Measurements from ENCODE around the gene LEFTY2.
A peak's percentile ranks its signal among the peaks of the same experiment; 100 is the strongest.
"Not testable (repeated sequence)": the region's sequence is repeated elsewhere in the genome, so short reads cannot be mapped to it uniquely, and the experiment has no call there.

LEFTY2 gene

DNA sequence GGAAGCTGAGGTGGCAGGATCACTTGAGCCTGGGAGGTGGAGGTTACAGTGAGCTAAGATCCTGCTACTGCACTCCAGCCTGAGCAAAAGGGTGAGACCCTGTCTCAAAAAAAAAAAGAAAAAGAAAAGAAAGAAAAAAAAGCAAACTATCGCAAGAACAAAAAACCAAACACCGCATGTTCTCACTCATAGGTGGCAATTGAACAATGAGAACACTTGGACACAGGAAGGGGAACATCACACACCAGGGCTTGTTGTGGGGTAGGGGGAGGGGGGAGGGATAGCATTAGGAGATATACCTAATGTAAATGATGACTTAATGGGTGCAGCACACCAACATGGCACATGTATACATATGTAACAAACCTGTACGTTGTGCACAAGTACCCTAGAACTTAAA, 11.6 kb downstream of the LEFTY2 start:
- not testable (repeated sequence) for DNase-seq (ENCODE audit: low read depth)

DNA sequence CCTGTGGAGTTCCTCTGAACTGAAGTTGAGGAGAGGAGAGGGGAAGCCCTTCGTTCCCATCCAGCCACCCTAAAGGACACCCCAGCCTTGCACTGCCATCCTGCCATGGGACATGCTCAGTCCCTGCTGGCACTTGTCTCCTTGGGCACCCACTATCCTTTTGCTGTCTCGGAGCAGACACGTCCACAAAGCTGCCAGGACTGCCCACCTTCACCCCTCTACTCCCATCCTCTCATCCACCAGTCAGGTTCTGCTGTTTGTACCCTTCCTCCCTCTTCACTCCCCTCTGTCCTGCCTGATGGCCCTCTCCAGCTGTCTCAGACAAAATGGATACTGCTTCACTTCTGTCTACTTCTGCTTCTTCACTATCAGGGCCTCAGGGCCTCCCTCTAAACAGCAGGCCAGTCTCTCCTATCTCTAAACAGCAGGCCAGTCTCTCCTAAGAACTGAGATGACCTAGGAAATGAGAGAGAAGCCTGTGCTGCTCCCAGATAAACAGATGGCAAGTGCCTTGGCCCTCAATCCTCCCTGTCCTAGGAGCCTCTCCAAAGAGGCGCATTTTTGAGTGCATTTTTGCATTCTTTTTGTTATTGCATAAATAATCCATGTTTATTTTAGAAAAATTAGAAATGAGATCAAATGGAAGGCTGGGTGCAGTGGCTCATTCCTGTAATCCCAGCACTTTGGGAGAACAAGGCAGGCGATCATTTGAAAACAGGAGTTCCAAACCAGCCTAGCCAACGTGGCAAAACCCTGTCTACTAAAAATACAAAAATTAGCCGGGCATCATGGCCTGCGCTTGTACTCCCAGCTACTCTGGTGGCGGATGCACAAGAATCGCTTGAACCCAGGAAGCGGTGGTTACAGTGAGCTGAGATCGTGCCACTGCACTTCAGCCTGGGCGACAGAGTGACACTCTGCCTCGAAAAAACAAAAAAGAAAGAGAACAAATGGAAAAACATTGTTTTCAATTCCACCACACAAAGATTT, 12.5 kb downstream of the LEFTY2 start:
- DNase-seq (ENCODE audit: low read depth), result no peak

DNA sequence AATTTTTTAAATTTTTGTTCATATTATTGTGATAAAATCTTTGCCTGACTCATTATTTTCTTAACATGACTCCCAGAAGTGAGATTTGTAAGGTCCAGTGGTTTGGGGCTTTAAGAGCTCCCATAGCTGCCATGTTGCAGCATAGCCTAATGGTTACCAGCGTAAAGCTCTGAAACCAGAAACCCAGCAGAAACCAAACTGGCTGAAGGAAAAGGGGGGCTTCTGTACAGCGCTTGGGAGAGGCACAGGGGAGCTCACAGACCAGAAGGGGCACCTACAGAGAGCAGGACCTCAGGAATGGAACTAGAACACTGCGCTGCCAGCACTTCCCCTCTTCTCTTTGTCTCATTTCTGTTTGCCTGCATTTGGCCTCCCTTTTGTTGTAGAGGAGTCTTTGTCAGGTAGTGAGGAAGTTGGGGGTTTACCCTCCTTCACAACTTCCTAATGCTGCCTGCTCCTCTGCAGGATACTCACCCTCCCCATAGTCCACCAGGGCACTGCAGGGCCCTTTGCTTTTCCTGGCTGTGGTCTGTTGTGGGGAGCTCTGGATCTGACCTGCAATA, 14.4 kb downstream of the LEFTY2 start:
- DNase-seq (ENCODE audit: low read depth), result peak; percentile 29

DNA sequence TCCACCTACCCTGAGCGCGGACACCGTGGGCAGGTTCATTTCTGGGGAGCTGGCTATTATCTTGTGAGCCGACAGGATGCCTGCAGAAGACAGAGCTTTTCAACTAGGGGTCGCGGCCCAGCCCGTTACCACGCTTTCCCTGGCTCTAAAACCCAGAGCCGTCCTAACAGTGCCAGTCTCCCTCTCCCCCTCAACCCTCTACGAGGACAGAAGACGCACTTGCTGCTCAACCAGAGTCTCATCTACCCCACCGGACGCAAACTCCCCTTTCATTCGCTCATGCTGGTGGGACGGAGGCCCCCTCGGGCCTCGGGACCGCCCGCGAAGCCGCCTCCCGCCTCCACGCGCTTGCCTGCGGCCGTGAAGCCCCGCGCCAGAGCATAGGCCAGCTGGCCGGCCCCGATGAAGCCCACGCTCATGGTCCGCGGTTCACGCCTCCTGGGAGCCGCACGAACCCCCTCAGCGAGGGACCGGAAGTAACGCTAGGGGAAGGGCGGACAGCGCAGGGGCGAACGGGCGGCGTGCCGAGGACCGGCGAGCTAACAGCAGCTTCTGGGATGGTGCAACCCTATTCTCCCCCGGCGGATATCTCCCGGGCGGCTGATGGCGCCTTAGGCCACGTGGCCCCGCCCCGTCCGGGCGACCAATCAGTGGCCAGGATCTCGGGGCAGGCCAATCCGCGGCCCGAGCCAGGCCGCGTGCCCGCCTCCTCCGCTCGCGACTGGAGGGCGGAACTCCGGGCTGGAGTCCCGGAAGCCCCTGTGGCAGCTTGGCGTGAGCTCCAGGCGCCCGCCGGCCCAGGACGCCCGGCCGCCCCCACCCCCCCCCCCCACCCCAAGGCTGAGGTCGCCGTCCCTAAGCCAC, 17.1 kb downstream of the LEFTY2 start, which contains the start of gene PYCR2:
Gene PYCR2 (minus strand): TSS at position 559 of the 864 bp plus-strand sequence. CDS start 140 bp downstream, at position 419.
- peak; percentile 91 for DNase-seq (ENCODE audit: low read depth)

GRCh38 chr1:225923381-225923691, 17.7 kb downstream of the LEFTY2 start:
- no peak for DNase-seq (ENCODE audit: low read depth)

- DNase-seq (ENCODE audit: low read depth), result no peak
These were observed 19.0 kb downstream of the LEFTY2 start for GRCh38 chr1:225921734-225922709.

DNA sequence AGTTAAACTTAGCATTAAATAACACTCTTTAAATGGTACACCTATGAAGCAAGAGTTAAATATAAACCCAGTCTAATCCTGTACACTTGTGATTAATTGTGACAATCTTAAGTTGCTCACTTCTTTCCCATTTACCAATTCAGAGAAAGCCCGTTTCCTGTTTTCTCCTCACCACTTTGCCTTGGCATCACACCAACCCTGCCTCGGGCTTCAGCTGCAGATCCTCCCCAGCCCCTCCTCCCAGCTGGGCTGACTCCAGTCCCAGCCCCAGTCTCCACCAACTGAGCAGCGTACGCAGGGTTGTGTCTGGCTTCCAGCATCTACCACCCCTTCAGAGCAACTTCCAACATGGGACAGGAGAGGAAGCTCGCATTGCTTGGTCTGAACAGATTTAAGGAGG, 21.1 kb downstream of the LEFTY2 start:
- peak; percentile 54 for DNase-seq (ENCODE audit: low read depth)

GRCh38 chr1:225918280-225918679, 22.7 kb downstream of the LEFTY2 start:
- DNase-seq (ENCODE audit: low read depth), result no peak

DNA sequence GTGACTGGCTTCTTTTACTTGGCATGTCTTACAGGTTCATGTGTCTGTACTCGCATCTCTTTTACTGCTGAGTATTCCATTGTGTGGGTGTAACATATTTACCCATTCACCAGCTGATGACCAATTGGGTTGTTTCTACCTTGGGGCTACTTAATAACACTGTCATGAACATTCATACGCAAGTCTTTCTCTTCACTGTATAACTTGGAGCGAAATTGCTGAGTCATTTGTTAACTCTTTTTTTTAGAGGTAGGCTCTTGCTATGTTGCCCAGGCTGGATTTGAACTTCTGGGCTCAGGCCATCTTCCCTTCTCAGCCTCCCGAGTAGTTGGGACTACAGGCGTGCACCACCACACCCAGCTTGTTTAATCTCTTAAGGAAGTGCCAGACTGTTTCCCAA, 23.5 kb downstream of the LEFTY2 start:
- no peak for DNase-seq (ENCODE audit: low read depth)

GRCh38 chr1:225917101-225917500, 23.9 kb downstream of the LEFTY2 start:
- DNase-seq (ENCODE audit: low read depth), result no peak

DNA sequence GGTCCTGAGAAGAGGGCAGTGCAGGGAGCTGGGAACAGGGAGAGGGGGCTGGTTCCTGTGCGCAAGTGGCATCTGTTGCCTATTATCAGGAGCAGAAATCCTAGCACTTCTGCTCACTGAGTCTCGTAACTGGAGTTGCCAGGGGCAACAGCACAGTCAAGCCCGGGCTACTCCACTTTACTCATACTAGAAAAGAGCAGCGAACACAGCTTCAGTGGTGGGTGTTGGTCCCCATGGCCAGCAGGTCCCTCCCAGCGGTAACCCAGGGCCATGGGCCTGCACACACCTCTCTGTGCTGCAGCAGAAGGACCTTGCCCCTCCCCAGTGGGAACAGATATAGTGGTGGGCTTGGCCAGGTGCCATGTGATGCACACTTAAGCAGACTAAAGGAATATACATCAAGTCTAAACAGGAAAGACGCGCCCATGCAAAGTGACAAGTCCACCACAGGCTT, 25.5 kb downstream of the LEFTY2 start:
- DNase-seq (ENCODE audit: low read depth), result no peak

DNA sequence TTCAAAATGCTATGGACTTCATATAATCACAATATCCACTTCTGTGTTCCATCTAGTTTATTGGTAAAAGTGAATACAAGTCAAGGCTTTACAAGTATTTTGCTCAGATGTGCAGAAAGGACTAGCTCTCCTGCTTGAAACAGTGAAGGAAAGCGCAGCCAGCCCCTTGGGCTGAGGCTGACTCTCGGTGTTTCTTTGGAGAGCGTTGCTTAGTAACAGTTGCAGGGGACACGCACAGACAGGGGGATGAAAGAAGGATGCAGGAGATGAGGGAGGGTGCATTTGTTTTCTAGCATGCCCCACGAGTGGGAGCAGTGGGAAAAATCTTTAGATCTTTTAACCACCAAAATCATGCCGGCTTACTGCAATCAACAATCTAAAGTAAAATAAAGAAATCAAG, 26.1 kb downstream of the LEFTY2 start:
- DNase-seq (ENCODE audit: low read depth), result no peak

DNA sequence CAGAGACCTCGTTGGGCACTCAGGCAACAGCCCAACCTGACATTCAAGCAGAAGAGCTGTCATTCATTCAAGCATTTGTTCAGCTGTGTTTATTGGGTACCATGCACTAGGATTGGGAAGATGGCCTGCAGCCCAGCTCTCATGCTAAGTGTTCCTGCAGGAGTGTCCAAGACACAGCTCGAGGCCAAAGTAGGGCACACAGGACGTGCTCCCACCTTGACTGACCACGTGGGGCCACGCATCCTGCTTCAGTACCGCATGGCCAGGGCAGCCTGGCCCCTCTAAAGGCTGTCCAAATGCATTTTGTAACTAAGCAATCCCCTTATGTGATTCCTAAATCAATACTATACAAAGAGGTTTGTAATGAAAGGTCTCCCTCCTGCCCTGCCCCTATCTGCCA, 26.6 kb downstream of the LEFTY2 start:
- no peak for DNase-seq (ENCODE audit: low read depth)

GRCh38 chr1:225911191-225912130, 29.6 kb downstream of the LEFTY2 start:
- peak; percentile 13 for DNase-seq (ENCODE audit: low read depth)

DNA sequence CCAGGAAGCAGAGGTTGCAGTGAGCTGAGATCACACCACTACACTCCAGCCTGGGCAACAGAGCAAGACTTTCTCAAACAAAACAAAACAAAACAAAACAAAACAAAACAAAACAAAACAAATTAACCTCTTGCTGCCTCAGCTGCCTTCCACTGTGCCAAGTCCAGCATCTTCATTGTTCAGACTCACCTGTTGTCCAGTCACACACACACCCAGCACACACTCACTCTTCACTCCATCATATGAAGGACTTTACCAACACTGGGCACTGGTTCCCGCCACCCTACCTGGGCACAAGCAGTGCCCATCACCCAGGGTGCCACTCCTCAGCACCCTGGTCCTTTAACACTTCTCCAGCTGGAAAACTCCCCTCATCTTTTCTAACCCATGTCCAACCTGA, 31.5 kb downstream of the LEFTY2 start:
- no peak for DNase-seq (ENCODE audit: low read depth)

DNA sequence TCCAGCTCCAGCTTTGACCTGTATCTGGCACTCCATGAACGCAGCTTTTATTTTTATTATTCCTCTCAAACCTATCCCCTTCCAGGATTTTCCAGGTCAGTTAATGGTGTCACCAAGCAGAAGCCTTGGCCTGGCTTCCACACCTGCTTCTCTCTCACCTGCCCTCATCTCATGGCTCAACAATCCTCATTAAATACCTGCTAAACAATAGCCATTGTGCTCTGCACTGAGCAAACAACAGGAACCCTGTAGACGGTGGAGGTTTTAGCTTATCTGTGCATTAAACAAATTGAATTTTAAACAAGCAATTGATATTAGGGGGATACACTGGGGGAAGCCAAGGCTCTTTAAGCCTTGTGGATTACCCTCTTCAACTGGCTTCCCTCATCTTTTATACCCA, 32.2 kb downstream of the LEFTY2 start:
- DNase-seq (ENCODE audit: low read depth), result no peak

- no peak for DNase-seq (ENCODE audit: low read depth)
These were observed 32.9 kb downstream of the LEFTY2 start for GRCh38 chr1:225908013-225908640.

DNA sequence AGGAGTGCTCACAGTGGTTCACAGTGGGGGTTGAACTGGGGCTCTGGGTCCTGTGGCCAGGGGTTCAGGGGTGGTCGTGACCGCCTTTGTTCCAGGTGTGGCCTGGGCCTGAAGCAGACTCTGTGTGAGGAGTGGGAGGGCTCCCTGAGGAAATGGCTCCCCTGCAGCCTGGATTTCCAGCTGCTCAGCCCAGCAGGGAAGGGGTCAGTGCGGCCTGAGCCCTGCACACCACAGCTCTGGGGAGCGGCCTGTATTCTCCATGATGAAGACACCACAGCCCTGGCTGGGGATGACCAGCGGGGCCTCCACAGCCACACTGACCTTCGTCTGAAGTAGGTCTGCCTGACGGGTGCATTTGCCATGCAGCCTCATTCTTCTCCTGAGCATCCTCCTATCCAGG, 33.7 kb downstream of the LEFTY2 start:
- no peak for DNase-seq (ENCODE audit: low read depth)

- DNase-seq (ENCODE audit: low read depth), result no peak
These were observed 34.6 kb downstream of the LEFTY2 start for GRCh38 chr1:225906467-225906866.

DNA sequence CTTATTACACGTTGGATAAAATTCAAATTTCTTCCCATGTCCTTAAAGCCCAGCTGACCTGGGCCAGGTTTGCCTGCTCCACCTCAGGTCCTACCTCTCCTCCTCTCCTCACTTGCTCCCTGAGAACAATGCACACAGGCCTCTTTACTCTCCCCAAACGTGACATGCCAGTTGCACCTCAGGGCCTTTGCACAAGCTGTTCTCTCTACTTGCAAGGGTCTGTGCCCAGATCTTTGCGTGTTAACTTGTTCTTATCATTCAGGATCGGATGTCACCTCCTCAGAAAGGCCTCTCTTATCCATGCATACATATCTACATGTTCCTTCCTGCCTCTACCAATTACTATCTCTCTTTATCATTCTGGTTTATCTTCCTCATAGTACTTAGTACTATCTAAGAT, 37.4 kb downstream of the LEFTY2 start:
- no peak for DNase-seq (ENCODE audit: low read depth)
